Retinal pigment epithelial cell (primary cell): ENCODE data around the gene HAUS6.
"Not testable (repeated sequence)": the region's sequence is repeated elsewhere in the genome, so short reads cannot be mapped to it uniquely, and the experiment has no call there.

ENCODE experiments used
- DNase-seq: peaks from one replicate; pipeline ENCODE4 v3.0.0-alpha.2; 2010; ENCODE audit warnings: low read depth
- H3K4me3 ChIP-seq: 2 replicates; pipeline ENCODE4 v1.5.1; 2011; ENCODE audit warnings: mild to moderate bottlenecking, low read length, control low read depth, moderate library complexity
- TF ChIP-seq, protein P1 (sequence below): conservative IDR thresholded peaks from 2 replicates; pipeline ENCODE4 v1.5.1; 2011; ENCODE audit warnings: low read depth, low read length, control low read depth, inconsistent platforms

HAUS6 gene

DNA sequence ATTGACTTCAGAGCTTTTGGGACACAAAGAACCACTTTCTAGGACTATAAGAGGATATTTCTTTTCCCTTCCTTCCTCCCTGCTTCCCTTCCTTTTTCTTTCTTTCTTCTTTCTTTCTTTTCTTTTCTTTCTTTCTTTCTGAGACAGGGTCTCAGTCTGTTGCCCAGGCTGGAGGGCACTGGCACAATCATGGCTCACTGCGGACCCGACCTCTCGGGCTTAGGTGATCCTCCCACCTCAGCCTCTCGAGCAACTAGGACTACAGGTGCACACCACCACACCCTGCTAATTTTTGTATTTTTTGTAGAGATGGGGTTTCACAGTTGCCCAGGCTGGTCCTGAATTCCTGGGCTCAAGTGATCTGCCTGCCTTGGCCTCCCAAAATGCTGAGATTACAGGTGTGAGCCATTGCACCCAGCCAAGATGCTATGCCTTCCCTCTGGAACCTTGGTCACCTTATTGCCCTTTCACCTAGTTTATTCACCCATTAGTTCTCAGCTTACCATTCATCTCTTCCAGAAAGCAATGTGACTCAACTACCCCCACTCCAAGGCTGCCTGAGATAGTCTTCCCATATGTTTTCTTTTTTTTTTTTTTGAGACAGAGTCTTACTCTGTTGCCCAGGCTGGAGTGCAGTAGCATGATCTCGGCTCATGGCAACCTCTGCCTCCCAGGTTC lies 14.5 kb upstream of the HAUS6 start:
- TF ChIP-seq, protein P1, sequence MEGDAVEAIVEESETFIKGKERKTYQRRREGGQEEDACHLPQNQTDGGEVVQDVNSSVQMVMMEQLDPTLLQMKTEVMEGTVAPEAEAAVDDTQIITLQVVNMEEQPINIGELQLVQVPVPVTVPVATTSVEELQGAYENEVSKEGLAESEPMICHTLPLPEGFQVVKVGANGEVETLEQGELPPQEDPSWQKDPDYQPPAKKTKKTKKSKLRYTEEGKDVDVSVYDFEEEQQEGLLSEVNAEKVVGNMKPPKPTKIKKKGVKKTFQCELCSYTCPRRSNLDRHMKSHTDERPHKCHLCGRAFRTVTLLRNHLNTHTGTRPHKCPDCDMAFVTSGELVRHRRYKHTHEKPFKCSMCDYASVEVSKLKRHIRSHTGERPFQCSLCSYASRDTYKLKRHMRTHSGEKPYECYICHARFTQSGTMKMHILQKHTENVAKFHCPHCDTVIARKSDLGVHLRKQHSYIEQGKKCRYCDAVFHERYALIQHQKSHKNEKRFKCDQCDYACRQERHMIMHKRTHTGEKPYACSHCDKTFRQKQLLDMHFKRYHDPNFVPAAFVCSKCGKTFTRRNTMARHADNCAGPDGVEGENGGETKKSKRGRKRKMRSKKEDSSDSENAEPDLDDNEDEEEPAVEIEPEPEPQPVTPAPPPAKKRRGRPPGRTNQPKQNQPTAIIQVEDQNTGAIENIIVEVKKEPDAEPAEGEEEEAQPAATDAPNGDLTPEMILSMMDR, result no peak
- DNase-seq, result no peak
- H3K4me3 ChIP-seq, result no peak overlapping the region

DNA sequence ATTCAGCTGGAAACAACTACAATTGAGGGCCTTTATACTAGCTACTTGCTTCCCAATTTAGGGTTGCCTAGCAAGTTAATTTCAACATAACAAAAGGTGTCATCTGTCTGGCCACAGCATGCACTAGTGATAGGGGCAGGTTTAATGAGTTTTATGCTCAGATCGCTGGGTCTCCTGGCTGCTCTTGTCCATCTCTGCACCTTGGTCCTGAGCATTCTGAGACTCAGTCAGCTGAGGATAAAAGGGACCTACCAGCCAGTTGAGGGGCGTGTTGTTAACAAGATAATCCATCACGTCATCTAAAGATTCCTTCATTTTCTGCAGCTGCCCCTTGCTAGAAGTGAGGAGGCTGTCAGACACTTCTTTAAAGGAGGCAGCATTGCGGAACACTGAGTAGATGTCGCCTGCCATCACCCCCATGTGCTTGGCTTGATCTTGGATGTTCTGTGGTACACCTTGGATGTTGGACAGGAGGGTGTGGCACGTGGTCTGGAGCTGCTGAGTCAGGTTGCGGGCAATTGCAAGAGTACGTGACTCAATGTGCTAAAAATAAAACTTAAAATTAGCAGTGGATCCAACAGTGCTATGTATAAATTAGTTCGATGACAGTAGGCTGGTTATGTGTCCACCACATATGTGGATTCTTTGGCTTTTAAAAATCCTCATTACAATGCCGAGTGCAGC lies 13.5 kb upstream of the HAUS6 start:
- no peak overlapping the region for H3K4me3 ChIP-seq
- no peak for DNase-seq
- TF ChIP-seq, protein P1, result no peak

DNA sequence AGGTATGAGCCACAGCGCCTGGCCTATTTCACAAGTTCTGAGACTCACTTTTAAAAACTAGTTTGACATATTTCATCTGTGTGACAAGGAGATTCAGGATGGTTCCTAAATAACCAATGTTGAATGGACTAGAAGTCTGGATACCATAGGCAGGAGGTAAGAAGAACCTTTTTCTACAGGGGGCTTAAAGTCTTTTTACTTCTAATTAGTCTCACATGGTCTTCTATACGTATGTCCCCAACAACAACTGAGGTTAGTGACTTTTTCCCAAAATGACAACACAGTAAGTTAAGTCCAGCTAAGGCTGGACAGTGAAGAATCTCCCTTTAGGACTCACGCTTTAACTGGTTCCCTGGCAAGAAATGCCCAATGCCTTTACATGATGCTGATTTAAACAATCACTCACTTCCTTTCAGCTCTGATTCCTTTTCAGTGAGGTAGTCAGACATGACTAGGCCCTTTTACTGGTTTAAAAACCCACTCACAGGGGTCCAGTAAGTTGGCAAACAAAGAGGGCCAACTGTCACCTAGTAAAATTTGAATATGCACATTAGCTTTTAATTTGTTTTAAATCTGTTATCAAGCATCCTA lies 12.1 kb upstream of the HAUS6 start:
- TF ChIP-seq, protein P1, result no peak
- no peak overlapping the region for H3K4me3 ChIP-seq
- DNase-seq, result no peak

DNA sequence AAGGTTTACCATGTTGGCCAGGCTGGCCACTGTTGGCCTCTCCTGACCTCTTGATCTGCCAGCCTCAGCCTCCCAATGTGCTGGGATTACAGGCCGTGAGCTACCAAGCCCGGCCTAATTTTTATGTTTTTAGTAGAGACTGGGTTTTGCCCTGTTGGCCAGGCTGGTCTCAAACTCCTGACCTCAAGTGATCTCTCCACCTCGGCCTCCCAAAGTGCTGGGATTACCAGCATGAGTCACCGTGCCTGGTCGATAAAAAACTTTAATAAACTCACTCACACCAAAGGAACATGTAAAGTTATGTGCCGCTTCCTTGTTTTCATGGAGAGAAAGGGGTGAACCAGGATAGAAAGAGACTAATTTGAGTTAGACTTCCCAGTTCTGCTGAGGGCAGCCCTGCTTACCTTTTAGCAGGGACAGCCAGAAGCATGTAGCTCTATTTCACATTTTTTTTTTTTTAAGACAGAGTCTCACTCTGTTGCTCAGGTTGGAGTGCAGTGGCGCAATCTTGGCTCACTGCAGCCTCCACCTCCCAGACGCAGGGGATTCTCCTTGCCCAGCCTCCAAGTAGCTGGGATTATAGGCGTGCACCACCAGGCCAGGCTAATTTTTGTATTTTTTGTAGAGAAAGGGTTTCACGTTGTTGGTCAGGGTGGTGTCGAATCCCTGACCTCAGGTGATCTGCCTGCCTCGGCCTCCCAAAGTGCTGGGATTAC lies 11.4 kb upstream of the HAUS6 start:
- no peak overlapping the region for H3K4me3 ChIP-seq
- no peak for DNase-seq
- TF ChIP-seq, protein P1, result no peak

DNA sequence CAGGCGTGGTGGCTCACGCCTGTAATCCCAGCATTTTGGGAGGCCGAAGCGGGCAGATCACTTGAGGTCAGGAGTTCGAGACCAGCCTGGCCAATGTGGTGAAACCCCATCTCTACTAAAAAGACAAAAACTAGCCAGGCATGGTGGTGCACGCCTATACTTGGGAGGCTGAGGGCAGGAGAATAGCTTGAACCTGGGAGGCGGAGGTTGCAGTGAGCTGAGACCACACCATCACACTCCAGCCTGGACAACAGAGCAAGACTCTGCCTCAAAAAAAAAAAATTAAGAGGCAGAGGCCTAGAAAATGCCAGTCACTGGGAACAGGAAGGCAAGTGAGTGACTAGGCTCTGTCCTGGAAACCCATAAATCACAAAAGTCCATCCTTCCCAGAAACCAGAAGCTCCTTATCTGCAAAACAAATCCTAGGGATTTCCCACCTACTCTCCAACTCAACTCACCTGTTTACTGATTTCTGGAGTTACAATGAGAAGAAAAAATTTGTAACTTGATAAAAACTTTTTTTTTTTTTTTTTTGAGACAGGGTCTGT lies 10.4 kb upstream of the HAUS6 start:
- not testable (repeated sequence) for DNase-seq, H3K4me3 ChIP-seq

DNA sequence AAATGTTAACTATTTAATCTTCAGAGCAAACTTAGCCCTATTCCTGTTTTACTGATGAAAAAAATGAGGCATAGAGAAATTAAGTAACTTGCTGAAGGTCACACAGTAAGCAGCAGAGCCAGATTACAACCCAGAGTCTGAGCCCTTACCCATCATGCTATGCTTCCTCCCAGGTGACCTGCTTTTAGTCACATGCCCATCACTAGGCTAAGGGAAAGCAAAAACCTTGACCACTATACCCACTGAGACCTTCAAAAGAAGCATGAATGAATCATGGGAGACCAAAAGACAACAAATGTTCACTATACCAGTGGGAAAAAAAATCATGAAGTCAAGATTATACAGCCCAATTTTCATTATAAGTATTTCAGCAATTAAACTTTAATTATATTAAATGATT lies 5.3 kb upstream of the HAUS6 start:
- no peak for DNase-seq
- TF ChIP-seq, protein P1, result no peak
- no peak overlapping the region for H3K4me3 ChIP-seq

DNA sequence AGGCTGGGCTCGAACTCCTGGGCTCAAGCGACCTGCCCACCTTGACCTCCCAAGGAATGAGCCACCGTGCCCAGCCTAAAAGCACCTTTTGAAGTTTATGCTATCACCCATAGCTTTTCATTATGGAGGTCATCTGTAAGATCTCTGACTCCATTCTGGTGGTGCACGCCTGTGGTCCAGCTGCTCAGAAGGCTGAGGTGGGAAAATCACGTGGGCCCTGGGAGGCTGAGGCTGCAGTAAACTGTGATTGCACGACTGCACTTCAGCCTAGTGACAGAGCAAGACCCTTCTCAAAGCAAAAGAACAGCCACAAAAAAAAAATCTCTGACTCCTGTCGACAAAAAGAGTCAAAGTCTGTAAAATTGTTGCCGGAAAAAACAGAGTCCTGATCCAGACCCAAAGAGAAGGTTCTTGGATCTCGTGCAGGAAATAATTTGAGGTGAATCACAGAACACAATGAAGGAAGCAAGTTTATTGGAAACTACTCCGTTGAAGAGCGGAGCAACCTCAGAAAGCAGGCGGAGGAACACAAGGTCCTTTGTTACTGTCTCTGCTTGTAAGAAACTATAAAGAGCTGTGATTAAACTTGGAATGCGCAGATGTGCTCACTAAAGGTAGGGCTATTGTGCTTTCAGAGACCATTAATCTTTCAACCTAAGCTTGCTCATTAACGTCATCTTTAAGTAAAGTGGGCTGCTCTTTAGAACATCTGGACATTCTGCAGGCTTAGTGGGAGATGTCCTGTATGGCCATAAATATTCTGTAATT lies 2.0 kb upstream of the HAUS6 start:
- TF ChIP-seq, protein P1, result no peak
- no peak overlapping the region for H3K4me3 ChIP-seq
- no peak for DNase-seq
